ENCODE measurements around the gene U2AF2. TPM values are rescaled to one million over a fixed set of nuclear protein-coding genes. Genes with fewer than 3 reads are reported as not detected.

Gene U2AF2
- total and polyA plus RNA-seq, 4 donors: 109 to 181 (median 132) TPM

GRCh38 chr19:55606471-55606787, 48.4 kb upstream of the U2AF2 start:
- Histone ChIP-seq H3K27me3 (ENCODE audit: control insufficient read depth in 3 of 3, insufficient read depth in 3 of 3, low read length in 2 of 3) (no peaks in the 10 kb centered on the region), H3K36me3 (ENCODE audit: control insufficient read depth in 4 of 4, insufficient read depth in 4 of 4, low read length in 4 of 4) (peaks cover 0 to 19% (median 13%) of the 10 kb centered on the region in 4 donors), H3K4me3 (no peak overlapping the region), H3K9ac (ENCODE audit: insufficient read depth in 1 of 2, low read length in 2 of 2) (peak overlapping the region in 1 of 2 donors; percentile 78), H3K9me3 (ENCODE audit: control insufficient read depth in 4 of 4, insufficient read depth in 3 of 4, low read length in 3 of 4) (no peaks in the 10 kb centered on the region), H3K4me1 (ENCODE audit: control insufficient read depth in 5 of 5, insufficient read depth in 5 of 5, low read length in 5 of 5) (peaks cover 0 to 17% (median 6%) of the 10 kb centered on the region in 5 donors), H3K27ac (ENCODE audit: low read depth in 1 of 2, low read length in 1 of 2) (peak overlapping the region; percentile 95 to 97)
- ATAC-seq (ENCODE audit: insufficient read depth, low FRiP score) (no peak), DNase-seq (no peak)
- TF ChIP-seq, protein P1, sequence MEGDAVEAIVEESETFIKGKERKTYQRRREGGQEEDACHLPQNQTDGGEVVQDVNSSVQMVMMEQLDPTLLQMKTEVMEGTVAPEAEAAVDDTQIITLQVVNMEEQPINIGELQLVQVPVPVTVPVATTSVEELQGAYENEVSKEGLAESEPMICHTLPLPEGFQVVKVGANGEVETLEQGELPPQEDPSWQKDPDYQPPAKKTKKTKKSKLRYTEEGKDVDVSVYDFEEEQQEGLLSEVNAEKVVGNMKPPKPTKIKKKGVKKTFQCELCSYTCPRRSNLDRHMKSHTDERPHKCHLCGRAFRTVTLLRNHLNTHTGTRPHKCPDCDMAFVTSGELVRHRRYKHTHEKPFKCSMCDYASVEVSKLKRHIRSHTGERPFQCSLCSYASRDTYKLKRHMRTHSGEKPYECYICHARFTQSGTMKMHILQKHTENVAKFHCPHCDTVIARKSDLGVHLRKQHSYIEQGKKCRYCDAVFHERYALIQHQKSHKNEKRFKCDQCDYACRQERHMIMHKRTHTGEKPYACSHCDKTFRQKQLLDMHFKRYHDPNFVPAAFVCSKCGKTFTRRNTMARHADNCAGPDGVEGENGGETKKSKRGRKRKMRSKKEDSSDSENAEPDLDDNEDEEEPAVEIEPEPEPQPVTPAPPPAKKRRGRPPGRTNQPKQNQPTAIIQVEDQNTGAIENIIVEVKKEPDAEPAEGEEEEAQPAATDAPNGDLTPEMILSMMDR (IDR thresholded peaks at IDR 0.05; ENCODE audit: control extremely low read depth, extremely low read depth): no peak
- 22% methylated on average over 12 of the region's 12 CpGs for WGBS, 2 donors

GRCh38 chr19:55606817-55607216, 48.0 kb upstream of the U2AF2 start:
- ATAC-seq (ENCODE audit: insufficient read depth, low FRiP score) (no peak), DNase-seq (no peak)
- peaks cover 0 to 17% (median 6%) of the 10 kb centered on the region in 5 donors for H3K4me1 ChIP-seq (ENCODE audit: control insufficient read depth in 5 of 5, insufficient read depth in 5 of 5, low read length in 5 of 5)
- no peaks in the 10 kb centered on the region for H3K27me3 ChIP-seq (ENCODE audit: control insufficient read depth in 3 of 3, insufficient read depth in 3 of 3, low read length in 2 of 3)
- H3K9me3 ChIP-seq (ENCODE audit: control insufficient read depth in 4 of 4, insufficient read depth in 3 of 4, low read length in 3 of 4): no peaks in the 10 kb centered on the region
- TF ChIP-seq, protein P1 (IDR thresholded peaks at IDR 0.05; ENCODE audit: control extremely low read depth, extremely low read depth): no peak
- peak overlapping the region in 1 of 2 donors; percentile 7 for H3K27ac ChIP-seq (ENCODE audit: low read depth in 1 of 2, low read length in 1 of 2)
- H3K36me3 ChIP-seq (ENCODE audit: control insufficient read depth in 4 of 4, insufficient read depth in 4 of 4, low read length in 4 of 4): peaks cover 0 to 19% (median 13%) of the 10 kb centered on the region in 4 donors
- H3K4me3 ChIP-seq: no peak overlapping the region
- no peak overlapping the region for H3K9ac ChIP-seq (ENCODE audit: insufficient read depth in 1 of 2, low read length in 2 of 2)
- 61 to 69% methylated on average over 9 of the region's 9 CpGs for WGBS, 2 donors

DNA sequence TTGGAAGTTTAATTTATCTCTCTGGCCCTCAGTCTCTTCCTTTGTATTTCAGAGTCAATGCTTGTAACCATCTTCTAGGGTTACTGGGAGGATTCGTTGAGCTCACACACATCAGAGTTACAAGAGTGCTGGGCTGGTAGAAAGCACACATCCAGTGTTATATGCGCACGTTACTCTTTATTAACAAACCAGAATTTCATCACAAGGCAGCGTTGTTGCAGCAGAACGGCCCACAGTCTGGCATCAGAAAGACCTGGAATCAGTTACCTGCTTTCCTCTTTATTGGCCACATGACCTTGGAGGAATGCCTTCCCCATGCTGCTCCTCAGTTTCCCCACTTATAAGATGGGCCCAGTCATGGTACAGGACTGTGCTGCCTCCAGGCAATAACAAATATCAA, 45.5 kb upstream of the U2AF2 start:
- no peak overlapping the region for H3K9ac ChIP-seq (ENCODE audit: insufficient read depth in 1 of 2, low read length in 2 of 2)
- 54 to 82% methylated on average over 5 of the region's 5 CpGs for WGBS, 2 donors
- H3K4me1 ChIP-seq (ENCODE audit: control insufficient read depth in 5 of 5, insufficient read depth in 5 of 5, low read length in 5 of 5): peaks cover 0 to 17% (median 6%) of the 10 kb centered on the region in 5 donors
- H3K4me3 ChIP-seq: no peak overlapping the region
- DNase-seq (no peak), ATAC-seq (ENCODE audit: insufficient read depth, low FRiP score) (no peak)
- H3K27ac ChIP-seq (ENCODE audit: low read depth in 1 of 2, low read length in 1 of 2): no peak overlapping the region
- H3K9me3 ChIP-seq (ENCODE audit: control insufficient read depth in 4 of 4, insufficient read depth in 3 of 4, low read length in 3 of 4): no peaks in the 10 kb centered on the region
- H3K36me3 ChIP-seq (ENCODE audit: control insufficient read depth in 4 of 4, insufficient read depth in 4 of 4, low read length in 4 of 4): peaks cover under 1 to 23% (median 13%) of the 10 kb centered on the region in 4 donors
- TF ChIP-seq, protein P1 (IDR thresholded peaks at IDR 0.05; ENCODE audit: control extremely low read depth, extremely low read depth): no peak
- H3K27me3 ChIP-seq (ENCODE audit: control insufficient read depth in 3 of 3, insufficient read depth in 3 of 3, low read length in 2 of 3): no peaks in the 10 kb centered on the region
